Activated CD8-positive, alpha-beta memory T cell treated with anti-CD3 and anti-CD28 coated beads for 48 hours (primary cell): ENCODE results near the gene ZBTB39.
"Not testable (repeated sequence)": the region's sequence is repeated elsewhere in the genome, so short reads cannot be mapped to it uniquely, and the experiment has no call there.

ENCODE experiments used
- DNase-seq, 3 experiments: peaks; one replicate each; pipeline ENCODE4 v3.0.0-alpha.2; 2020; ENCODE audit warnings: low read depth in 2 of 3, low spot score in 2 of 3

ZBTB39 gene

DNA sequence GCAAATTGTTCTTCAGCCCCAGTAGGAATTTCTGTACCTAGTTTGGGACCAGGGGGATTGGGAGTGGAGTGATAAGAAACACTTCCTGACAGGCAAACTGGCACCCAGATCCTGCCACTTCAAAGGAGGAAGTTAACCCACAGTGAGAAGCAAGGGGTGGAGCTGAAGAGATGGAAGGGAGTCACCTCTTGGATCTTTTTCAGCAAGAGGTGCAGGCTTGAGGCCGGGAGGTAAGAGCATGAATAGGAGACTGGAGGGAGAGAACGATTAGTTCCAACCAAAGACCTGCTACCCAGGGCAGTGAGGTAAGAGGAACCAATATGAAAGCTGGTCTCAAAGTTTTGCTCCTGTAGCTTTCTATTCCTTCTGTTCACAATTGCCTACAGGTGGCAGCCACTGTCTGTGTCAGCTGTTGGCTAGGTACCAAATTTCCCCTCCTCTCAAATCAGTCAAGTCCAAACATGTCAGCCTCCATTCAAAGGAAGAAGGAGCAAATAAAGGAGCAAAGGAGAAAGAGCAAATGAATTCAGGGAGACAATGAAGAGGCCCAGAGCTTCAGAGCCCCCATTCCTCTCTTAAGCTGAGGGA is 24.9 kb upstream of the ZBTB39 start:
- DNase-seq: no peak

DNA sequence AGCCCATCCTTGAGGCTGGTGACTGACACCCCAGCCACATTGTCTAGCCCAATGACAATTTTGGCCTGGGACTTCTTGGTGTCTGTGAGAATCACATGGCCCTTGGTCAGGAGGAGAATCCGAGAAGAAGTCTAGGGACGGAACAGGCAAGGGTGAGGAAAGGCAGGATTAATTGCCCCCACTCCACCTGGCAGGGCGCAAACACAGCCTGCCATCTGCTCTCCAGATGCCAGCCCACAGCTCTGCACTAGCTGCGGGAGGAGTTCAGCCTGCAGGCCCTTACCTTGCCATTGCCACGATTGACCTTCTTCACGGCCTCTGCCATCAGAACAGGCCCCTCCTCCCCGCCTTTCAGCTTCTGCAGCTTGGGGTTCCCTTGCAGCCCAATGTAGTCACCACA is 23.1 kb upstream of the ZBTB39 start:
- DNase-seq: no peak

DNA sequence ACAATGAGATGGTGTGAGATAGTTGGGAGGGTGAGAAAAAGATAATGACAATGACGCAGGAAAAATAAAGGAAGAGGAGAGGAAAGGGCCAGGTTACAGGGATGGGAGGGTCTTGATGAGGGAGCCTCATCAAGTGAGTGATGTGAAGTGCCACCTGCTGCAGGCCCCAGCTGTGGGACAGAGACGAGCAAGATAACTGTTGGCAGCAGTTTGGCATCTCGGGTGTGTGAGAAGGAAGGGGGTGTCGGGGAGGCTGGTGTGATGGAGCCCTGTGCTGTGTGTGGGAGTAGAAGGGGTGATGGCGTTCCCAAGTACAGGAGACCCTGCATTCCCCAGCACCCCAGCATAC is 21.4 kb upstream of the ZBTB39 start:
- DNase-seq: no peak

DNA sequence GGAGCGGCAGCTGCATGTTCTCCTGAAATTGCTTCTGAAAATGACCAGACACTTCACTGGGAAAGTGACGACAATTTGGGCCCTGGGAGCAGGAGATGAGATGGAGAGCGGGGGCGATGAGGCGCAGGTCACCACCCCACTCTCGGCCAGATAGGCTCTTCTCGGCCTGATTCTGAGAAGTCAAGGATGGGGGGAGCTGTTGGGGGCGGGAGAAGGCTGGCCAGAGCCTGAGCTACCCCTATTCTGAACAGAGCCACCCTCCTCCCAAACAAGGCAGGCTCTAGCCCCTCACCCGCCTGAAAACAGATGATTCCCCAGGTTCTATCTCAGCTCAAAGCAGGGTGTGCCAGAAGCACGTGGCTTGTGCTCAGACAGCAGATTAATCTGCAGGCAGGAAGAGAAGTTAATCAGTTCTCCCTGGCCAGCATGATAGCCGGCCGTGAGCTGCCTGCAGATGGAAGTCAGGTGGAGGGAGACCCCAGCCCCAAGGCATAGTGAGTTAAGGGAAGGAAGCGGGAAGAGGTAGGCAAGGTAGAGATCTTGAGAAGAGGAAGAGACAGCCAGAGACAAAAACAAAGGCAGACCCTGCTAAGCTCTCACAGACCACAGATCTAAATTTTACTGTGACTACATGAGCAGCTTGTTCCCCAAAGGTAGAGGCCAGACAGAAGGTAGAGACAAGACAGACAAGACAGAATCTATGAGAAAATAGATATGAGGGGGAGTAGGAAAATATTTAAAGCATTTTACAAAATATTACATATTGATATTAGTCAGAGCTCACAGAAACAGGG is 20.9 kb upstream of the ZBTB39 start:
- no peak for DNase-seq

DNA sequence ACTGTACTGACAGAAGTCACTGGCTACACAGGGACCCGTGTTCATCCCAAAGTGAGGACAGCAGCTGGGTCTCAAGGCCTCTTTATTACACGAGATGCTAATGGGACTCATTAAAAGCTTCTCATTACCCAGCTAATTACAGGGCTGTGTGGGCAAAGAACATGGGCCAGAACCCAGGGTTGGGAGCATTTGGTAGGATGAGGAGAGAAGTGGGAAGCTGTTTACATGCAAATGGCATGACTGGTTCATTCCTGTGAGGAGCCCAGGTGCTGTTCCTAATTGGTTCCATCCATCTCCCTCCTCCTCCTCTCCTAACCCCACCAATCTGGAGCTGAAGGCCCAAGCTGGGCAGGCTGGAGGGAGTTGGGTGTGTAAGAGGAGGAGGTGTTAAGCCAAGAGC is 18.9 kb upstream of the ZBTB39 start:
- DNase-seq: no peak

DNA sequence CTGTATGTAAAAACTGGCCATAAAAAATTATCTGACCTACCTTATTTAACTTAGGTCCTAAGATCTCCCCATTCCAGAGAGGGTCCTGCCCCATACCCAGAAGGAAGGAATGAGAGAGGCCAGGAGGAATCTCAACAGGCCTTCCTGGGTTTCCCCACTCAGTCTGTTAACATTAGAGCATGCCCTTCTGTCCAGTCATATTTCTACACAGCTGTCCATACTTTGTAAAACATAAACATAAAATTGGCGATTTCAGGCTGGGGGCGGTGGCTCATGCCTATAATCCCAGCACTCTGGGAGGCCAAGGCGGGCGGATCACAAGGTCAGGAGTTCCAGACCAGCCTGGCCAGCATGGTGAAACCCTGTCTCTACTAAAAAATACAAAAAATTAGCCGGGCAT is 16.0 kb upstream of the ZBTB39 start:
- not testable (repeated sequence) for DNase-seq

DNA sequence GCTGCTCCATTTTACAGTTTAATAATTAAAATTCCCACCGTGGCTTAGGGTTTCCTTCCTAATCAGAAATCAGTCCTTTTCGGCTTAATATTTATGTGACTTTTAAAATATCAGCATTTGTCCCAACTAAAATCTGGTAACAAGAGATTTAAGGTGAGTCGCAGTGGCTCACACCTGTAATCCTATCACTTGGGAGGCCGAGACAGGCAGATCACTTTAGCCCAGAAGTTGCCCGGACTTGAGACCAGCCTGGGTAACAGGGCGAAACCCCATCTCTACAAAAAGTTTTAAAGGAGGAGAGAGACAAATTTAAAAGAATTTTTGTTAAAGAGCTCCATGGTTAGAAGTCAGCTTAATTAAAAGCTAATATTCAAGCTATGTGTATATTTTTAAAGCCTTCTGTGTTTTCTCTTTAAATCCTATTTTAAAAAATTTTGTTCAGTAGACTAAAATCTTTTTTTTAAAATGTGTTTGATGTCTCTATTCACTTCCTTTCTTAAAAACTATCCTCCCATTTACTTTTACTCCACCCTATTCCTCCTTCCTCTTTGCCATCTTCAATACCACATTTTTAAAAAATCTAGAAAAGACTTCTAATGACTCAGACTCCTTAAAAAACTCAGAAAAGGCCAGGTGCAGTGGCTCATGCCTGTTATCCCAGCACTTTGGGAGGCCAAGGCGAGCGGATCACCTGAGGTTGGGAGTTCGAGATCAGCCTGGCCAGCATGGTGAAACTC is 13.8 kb upstream of the ZBTB39 start:
- no peak for DNase-seq

DNA sequence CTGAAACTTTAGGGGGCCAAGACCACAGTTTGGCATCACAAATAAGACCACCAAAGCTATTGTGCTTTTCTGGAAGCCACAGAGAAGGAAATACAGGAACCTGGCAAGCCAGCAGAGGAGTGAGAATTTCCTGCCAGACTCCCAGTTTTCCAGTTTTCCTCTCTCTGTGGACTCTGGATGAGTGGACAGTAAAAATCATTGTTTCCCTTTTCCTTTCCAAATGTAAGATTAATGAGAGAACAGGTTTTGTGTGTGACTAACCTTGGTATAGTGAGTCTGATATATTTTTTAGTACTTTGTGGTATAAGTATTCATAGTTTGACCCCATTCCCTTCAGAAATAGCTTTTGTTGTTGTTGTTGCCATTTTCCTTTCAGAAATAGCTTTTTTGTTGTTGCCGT is 12.6 kb upstream of the ZBTB39 start:
- DNase-seq: no peak

DNA sequence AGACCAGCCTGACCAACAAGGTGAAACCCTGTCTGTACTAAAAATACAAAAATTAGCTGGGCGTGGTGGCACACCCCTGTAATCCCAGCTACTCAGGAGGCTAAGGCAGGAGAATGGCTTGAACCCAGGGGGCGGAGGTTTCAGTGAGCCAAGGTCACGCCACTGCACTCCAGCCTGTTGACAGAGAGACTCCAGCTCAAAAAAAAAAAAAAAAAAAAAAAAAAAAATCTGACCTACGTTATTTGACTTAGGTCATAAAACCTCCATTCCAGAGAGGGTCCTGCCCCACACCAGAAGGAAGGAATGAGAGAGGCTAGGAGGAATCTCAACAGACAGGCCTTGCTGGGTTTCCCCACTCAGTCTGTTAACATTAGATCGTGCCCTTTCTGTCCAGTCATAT is 12.0 kb upstream of the ZBTB39 start:
- not testable (repeated sequence) for DNase-seq

DNA sequence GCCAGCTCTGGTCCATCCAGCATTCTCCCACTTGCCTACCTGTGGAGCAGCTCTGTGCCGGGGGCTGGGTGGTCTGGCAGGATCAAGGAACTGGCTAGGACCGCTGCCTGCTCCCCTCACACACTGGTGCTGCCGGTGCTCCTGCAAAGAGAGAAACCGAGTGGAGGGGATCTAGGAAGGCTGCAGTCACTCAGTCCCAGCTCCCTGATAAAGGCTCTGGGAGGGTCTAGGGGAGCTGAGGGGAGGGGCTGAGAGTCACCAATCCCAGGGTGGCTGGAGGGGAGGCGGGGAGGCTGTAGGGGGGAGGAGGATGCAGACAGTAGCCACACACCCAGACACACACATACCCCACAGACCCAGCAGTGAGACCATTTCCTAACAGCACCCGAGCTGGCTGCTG is 10.0 kb upstream of the ZBTB39 start, which contains the start of gene TAC3:
Gene TAC3, minus strand, starts transcription at position 182 of the 400 bp plus-strand sequence. CDS start 732 bp downstream, outside the sequence.
- no peak for DNase-seq

DNA sequence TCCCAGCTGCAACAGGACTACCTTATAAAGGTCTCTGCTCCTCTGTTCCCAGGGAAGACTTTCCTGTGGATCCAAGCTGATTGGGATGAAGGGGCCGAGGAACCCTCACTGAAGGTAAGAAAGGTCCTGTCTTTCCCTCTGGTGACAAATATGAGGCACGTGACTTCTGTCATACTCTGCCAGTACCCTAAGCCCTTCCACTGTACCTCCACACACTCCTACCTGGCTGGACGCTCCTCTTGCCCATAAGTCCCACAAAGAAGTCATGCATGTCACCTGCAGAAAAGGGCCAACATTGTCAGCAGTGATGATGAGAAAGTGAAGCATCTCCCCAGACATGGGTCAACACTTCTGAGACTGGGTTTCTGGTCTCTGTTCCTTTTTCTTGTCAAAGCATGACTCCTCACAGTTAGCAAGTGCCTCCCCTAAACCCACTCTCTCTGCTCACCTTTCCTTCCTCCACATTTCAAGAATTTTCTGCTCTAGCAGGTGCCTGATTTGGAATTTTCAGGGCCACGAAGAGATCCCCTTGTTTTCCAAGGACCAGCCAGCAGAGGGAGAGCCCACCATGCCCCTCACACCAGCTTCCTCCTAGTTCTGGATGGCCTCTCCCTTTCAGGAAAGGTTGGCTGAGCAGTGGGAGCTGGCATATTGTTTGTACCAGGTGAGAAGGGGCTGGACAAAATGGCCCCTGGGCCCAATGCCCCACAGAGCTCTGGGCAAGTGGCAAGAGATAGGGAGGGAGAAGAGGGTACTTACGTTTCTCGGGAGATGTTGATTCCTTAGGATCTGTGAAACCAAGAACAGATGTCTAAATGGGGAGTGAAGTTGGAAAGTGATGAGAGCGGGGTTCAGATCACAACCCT is 6.5 kb upstream of the ZBTB39 start:
- no peak for DNase-seq

DNA sequence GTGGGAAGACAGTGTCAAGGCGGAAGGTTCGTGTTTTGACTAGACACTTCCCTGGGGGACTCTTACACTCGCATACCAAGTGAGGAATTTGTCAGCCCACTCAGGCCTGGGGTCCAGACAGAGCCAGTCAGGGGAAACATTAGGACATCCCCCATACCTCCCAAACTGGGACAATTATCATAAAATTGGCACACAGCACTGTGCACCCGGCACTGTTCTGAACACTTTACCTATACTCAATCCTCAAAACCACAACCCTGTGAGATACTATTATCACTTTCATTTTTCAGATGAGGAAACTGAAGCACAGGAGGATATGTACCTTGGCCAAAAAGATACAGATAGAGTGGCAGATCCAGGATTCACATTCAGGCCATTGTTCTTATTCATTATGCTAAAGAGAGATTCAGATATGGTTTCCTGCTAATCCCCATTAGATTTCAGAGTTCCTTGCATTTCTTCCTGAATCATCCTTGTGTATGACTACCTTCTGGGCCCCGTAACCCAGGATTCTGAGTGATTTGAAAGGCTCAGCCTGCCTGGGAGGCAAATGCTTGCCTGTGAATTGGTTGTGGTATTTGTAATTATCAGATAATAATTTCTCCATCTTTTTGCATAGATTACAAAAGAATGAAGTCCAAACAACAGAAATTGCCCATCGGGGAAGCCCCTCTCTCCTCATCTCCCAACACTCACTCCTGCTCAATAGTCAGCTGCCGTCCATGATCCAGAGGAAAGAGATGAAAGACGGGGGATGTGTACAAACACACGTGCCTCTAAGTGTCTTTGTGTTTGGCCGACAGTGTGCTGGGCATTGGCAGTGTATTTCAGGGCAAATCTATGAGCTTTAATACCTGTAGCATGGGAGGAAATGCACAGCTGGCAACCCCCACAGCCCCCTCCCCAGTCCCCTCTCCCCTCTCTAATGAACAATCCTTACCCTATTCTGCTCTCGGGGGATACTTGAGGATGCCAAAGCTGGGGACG is 5.4 kb upstream of the ZBTB39 start:
- DNase-seq: no peak

DNA sequence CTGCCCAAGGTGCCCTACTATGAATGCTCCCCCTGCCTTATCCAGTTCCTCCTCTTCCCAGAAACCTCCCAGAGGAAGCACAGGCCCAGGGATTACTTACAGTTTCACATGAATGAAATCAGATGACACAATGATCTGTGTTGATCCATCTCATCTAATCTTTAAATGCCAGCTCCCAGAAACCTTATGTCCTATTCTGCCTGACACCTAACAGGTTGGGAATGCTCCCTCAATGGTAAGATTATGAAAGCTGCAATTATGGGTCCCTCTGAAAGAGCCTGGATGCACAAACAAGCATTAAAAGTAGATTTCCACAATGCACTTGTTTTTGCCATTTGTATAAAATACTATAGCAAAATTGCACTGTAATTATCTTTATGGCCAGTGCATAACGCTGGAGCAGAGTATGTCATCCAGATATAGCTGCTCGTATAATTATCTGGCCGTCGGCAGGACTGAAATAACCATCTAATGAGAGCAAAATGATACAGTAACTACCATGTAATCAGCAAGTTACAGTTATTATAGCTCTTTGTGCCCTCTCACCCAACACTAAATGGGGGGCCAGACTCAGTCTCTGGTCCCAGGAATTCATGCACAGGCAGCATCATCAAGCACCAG is 4.4 kb upstream of the ZBTB39 start:
- no peak for DNase-seq

DNA sequence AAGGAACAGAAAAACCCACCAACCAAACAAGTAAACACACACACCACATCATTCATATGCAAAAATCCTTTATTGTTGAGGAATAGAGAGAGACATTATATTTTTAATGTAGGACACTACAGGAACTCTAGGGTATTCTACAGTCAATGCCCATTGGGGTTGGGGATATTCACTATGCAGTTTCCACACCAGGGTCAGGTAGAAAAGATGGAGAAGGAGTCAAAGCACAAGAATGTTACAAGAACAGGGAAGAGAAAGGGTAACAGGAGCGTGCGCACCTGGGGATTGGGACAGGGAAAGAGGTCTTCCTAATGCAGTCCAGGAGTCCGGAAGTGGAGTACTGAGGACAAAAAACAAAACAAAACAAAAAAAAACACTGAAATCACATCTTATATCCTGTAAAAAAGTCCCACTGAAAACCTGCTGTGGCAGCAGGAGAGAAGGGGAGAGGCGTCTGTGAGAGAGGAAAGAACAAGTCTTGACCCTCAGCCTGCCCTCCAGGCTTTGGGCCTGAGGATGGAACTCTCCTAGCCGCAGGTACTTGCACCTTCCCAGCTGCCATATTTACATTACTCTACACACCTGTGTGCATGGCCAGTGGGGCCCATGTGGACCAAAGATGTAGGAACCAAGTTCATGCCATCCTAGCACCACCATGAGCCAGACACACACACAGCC is 3.7 kb upstream of the ZBTB39 start:
- DNase-seq: no peak

DNA sequence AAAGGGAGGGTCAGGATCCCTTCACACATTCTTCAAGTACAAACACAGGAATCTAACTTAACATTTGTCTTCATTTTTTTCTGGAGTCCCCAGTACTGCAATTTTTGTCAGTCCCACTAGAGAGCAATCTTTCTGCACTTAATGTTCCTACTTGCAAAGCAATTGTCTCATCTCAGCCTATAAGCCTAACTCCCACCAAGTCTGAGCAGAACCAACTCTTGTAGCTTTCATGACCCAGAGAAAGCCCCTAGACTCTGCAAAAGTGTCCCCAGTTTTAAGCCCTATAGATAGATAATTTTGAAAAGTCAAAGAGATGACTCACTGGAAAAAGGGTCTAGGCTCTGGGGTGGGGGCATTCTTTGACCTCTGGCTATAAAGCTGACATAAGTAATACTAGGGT is 1.8 kb upstream of the ZBTB39 start:
- no peak for DNase-seq

DNA sequence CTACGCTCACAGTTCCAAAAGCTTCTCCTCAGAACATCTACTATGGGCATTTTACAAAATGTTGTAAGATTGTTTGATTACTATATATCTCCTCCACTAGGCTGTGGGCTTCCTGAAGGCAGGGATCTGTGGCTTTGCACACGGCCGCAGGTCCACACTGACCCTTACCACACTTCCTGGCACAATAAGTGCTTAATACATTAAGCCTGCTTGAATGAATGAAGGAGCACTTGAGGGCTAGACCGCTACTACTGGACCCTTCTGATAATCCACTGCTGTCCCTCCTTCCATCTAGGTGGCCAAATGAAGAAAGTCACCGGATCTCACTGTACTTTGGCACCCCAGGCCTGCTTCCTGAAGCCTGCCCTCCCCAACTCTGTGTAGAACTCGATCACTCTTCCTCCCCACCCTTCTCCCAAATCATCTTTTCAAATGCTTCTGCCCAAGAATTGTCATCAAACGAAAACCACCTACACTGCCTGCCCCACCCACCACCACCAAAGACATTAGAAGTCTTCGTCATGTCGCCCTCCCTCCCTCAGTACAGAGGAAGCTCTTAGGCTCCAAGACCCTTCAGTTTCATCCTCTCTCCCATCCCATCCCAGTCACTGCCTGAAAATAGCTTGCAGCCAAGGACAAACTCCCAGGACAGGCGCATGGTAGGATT is 596 bp upstream of the ZBTB39 start:
- DNase-seq: no peak

DNA sequence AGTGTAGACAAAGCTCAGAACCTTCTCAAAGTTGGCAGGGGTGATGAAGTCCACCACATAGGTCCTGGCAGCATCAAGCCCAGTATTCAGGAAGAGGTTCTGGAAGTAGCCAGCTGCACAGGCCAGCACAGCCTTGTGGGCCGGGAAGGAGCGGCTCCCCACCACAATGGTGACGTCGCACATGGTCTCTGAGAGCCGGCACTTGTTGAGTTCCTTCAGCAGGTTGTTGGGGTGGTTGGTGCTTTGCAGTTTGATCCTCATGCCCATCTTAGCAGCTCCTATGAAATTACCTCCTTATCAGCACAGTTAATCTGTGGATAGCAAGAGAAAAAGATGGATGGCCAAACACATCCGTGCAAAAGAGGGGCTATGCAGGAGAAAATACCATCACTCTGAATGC is 1.7 kb downstream of the ZBTB39 start:
- DNase-seq: no peak

DNA sequence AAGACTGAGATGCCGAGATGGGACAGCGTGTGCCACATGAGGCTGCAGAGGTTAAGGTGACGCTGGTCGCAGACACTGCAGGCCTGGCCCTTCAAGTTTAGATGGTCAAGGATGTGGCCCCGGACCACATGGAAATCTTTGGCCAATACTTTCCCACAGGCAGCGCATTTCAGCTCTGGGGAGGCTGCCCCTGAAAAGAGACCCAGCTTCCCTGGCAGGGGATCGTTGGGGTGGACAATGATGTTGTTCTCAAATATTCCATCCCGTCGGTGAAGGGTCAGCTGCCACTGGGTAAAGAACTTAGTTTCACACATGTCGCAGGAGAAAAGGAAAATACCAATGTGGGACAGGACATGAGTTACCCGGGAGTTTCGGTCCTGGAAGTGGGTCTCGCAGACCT is 3.0 kb downstream of the ZBTB39 start:
- no peak for DNase-seq
